ENCODE results near the gene RGS6.

The RGS6 gene

GRCh38 chr14:72270147-72270727 is 338.0 kb downstream of the RGS6 start:
- H3K36me3 ChIP-seq (ENCODE audit: control insufficient read depth in 2 of 2, insufficient read depth in 2 of 2, low read length in 2 of 2): no peaks in the 10 kb centered on the region

GRCh38 chr14:72270749-72271148 is 338.5 kb downstream of the RGS6 start:
- Histone ChIP-seq H3K36me3 (ENCODE audit: control insufficient read depth in 2 of 2, insufficient read depth in 2 of 2, low read length in 2 of 2) (no peaks in the 10 kb centered on the region), H3K9ac (ENCODE audit: low read length in 2 of 2) (no peak overlapping the region), H3K9me3 (ENCODE audit: control insufficient read depth in 2 of 2, low read length in 2 of 2) (no peaks in the 10 kb centered on the region), H3K4me1 (ENCODE audit: control insufficient read depth, insufficient read depth, low read length) (no peaks in the 10 kb centered on the region), H3K27me3 (ENCODE audit: control insufficient read depth in 1 of 2, insufficient read depth in 2 of 2, low read length in 2 of 2) (no peaks in the 10 kb centered on the region), H3K27ac (ENCODE audit: low read length) (no peak overlapping the region), H3K4me3 (ENCODE audit: low read length in 2 of 2) (no peak overlapping the region)

More at GRCh38 chr14:72270147-72270727, 338.0 kb downstream of the RGS6 start:
- H3K27me3 ChIP-seq (ENCODE audit: control insufficient read depth in 1 of 2, insufficient read depth in 2 of 2, low read length in 2 of 2): no peaks in the 10 kb centered on the region
- no peak overlapping the region for H3K27ac ChIP-seq (ENCODE audit: low read length)
- no peaks in the 10 kb centered on the region for H3K4me1 ChIP-seq (ENCODE audit: control insufficient read depth, insufficient read depth, low read length)
- H3K9ac ChIP-seq (ENCODE audit: low read length in 2 of 2): no peak overlapping the region
- no peak overlapping the region for H3K4me3 ChIP-seq (ENCODE audit: low read length in 2 of 2)
- H3K9me3 ChIP-seq (ENCODE audit: control insufficient read depth in 2 of 2, low read length in 2 of 2): no peaks in the 10 kb centered on the region

- H3K27me3 ChIP-seq (ENCODE audit: control insufficient read depth in 1 of 2, insufficient read depth in 2 of 2, low read length in 2 of 2): no peaks in the 10 kb centered on the region
- H3K9me3 ChIP-seq (ENCODE audit: control insufficient read depth in 2 of 2, low read length in 2 of 2): no peaks in the 10 kb centered on the region
- no peaks in the 10 kb centered on the region for H3K4me1 ChIP-seq (ENCODE audit: control insufficient read depth, insufficient read depth, low read length)
- no peak overlapping the region for H3K9ac ChIP-seq (ENCODE audit: low read length in 2 of 2)
- no peak overlapping the region for H3K27ac ChIP-seq (ENCODE audit: low read length)
- no peaks in the 10 kb centered on the region for H3K36me3 ChIP-seq (ENCODE audit: control insufficient read depth in 2 of 2, insufficient read depth in 2 of 2, low read length in 2 of 2)
- no peak overlapping the region for H3K4me3 ChIP-seq (ENCODE audit: low read length in 2 of 2)
These were observed 343.0 kb downstream of the RGS6 start for GRCh38 chr14:72275242-72275641.

GRCh38 chr14:72278316-72278715 is 346.1 kb downstream of the RGS6 start:
- Histone ChIP-seq H3K4me1 (ENCODE audit: control insufficient read depth, insufficient read depth, low read length) (no peaks in the 10 kb centered on the region), H3K9me3 (ENCODE audit: control insufficient read depth in 2 of 2, low read length in 2 of 2) (no peaks in the 10 kb centered on the region), H3K4me3 (ENCODE audit: low read length in 2 of 2) (no peak overlapping the region), H3K27ac (ENCODE audit: low read length) (no peak overlapping the region), H3K27me3 (ENCODE audit: control insufficient read depth in 1 of 2, insufficient read depth in 2 of 2, low read length in 2 of 2) (no peaks in the 10 kb centered on the region), H3K9ac (ENCODE audit: low read length in 2 of 2) (no peak overlapping the region), H3K36me3 (ENCODE audit: control insufficient read depth in 2 of 2, insufficient read depth in 2 of 2, low read length in 2 of 2) (no peaks in the 10 kb centered on the region)

GRCh38 chr14:72284176-72284575 is 351.9 kb downstream of the RGS6 start:
- Histone ChIP-seq H3K9ac (ENCODE audit: low read length in 2 of 2) (no peak overlapping the region), H3K9me3 (ENCODE audit: control insufficient read depth in 2 of 2, low read length in 2 of 2) (no peaks in the 10 kb centered on the region), H3K4me1 (ENCODE audit: control insufficient read depth, insufficient read depth, low read length) (no peaks in the 10 kb centered on the region), H3K36me3 (ENCODE audit: control insufficient read depth in 2 of 2, insufficient read depth in 2 of 2, low read length in 2 of 2) (no peaks in the 10 kb centered on the region), H3K27ac (ENCODE audit: low read length) (no peak overlapping the region), H3K27me3 (ENCODE audit: control insufficient read depth in 1 of 2, insufficient read depth in 2 of 2, low read length in 2 of 2) (no peaks in the 10 kb centered on the region), H3K4me3 (ENCODE audit: low read length in 2 of 2) (no peak overlapping the region)

GRCh38 chr14:72290241-72290640 is 358.0 kb downstream of the RGS6 start:
- Histone ChIP-seq H3K27me3 (ENCODE audit: control insufficient read depth in 1 of 2, insufficient read depth in 2 of 2, low read length in 2 of 2) (no peaks in the 10 kb centered on the region), H3K27ac (ENCODE audit: low read length) (no peak overlapping the region), H3K4me3 (ENCODE audit: low read length in 2 of 2) (no peak overlapping the region), H3K9ac (ENCODE audit: low read length in 2 of 2) (no peak overlapping the region), H3K4me1 (ENCODE audit: control insufficient read depth, insufficient read depth, low read length) (peaks cover 5% of the 10 kb centered on the region), H3K9me3 (ENCODE audit: control insufficient read depth in 2 of 2, low read length in 2 of 2) (no peaks in the 10 kb centered on the region), H3K36me3 (ENCODE audit: control insufficient read depth in 2 of 2, insufficient read depth in 2 of 2, low read length in 2 of 2) (no peaks in the 10 kb centered on the region)

GRCh38 chr14:72291908-72292688 is 359.9 kb downstream of the RGS6 start:
- Histone ChIP-seq H3K9ac (ENCODE audit: low read length in 2 of 2) (peak overlapping the region in 1 of 2 donors; percentile 5), H3K9me3 (ENCODE audit: control insufficient read depth in 2 of 2, low read length in 2 of 2) (no peaks in the 10 kb centered on the region), H3K4me3 (ENCODE audit: low read length in 2 of 2) (peak overlapping the region in 1 of 2 donors; percentile 54), H3K27me3 (ENCODE audit: control insufficient read depth in 1 of 2, insufficient read depth in 2 of 2, low read length in 2 of 2) (no peaks in the 10 kb centered on the region), H3K27ac (ENCODE audit: low read length) (no peak overlapping the region), H3K4me1 (ENCODE audit: control insufficient read depth, insufficient read depth, low read length) (peaks cover 5% of the 10 kb centered on the region), H3K36me3 (ENCODE audit: control insufficient read depth in 2 of 2, insufficient read depth in 2 of 2, low read length in 2 of 2) (no peaks in the 10 kb centered on the region)

GRCh38 chr14:72292689-72293024 is 360.4 kb downstream of the RGS6 start:
- Histone ChIP-seq H3K4me1 (ENCODE audit: control insufficient read depth, insufficient read depth, low read length) (peaks cover 5% of the 10 kb centered on the region), H3K9me3 (ENCODE audit: control insufficient read depth in 2 of 2, low read length in 2 of 2) (no peaks in the 10 kb centered on the region), H3K27ac (ENCODE audit: low read length) (no peak overlapping the region), H3K4me3 (ENCODE audit: low read length in 2 of 2) (no peak overlapping the region), H3K27me3 (ENCODE audit: control insufficient read depth in 1 of 2, insufficient read depth in 2 of 2, low read length in 2 of 2) (no peaks in the 10 kb centered on the region), H3K36me3 (ENCODE audit: control insufficient read depth in 2 of 2, insufficient read depth in 2 of 2, low read length in 2 of 2) (no peaks in the 10 kb centered on the region), H3K9ac (ENCODE audit: low read length in 2 of 2) (no peak overlapping the region)

- H3K9ac ChIP-seq (ENCODE audit: low read length in 2 of 2): no peak overlapping the region
- H3K27ac ChIP-seq (ENCODE audit: low read length): no peak overlapping the region
- no peaks in the 10 kb centered on the region for H3K27me3 ChIP-seq (ENCODE audit: control insufficient read depth in 1 of 2, insufficient read depth in 2 of 2, low read length in 2 of 2)
- H3K36me3 ChIP-seq (ENCODE audit: control insufficient read depth in 2 of 2, insufficient read depth in 2 of 2, low read length in 2 of 2): no peaks in the 10 kb centered on the region
- H3K4me1 ChIP-seq (ENCODE audit: control insufficient read depth, insufficient read depth, low read length): no peaks in the 10 kb centered on the region
- no peak overlapping the region for H3K4me3 ChIP-seq (ENCODE audit: low read length in 2 of 2)
- H3K9me3 ChIP-seq (ENCODE audit: control insufficient read depth in 2 of 2, low read length in 2 of 2): peaks cover 0 to 4% of the 10 kb centered on the region in 2 donors
These were observed 369.1 kb downstream of the RGS6 start for GRCh38 chr14:72301352-72301751.

GRCh38 chr14:72303930-72304329 is 371.7 kb downstream of the RGS6 start:
- peaks cover 0 to 4% of the 10 kb centered on the region in 2 donors for H3K9me3 ChIP-seq (ENCODE audit: control insufficient read depth in 2 of 2, low read length in 2 of 2)
- H3K27me3 ChIP-seq (ENCODE audit: control insufficient read depth in 1 of 2, insufficient read depth in 2 of 2, low read length in 2 of 2): no peaks in the 10 kb centered on the region
- no peak overlapping the region for H3K9ac ChIP-seq (ENCODE audit: low read length in 2 of 2)
- no peaks in the 10 kb centered on the region for H3K36me3 ChIP-seq (ENCODE audit: control insufficient read depth in 2 of 2, insufficient read depth in 2 of 2, low read length in 2 of 2)
- H3K27ac ChIP-seq (ENCODE audit: low read length): no peak overlapping the region
- no peak overlapping the region for H3K4me3 ChIP-seq (ENCODE audit: low read length in 2 of 2)
- H3K4me1 ChIP-seq (ENCODE audit: control insufficient read depth, insufficient read depth, low read length): peaks cover 3% of the 10 kb centered on the region

GRCh38 chr14:72305561-72305960 is 373.3 kb downstream of the RGS6 start:
- Histone ChIP-seq H3K4me1 (ENCODE audit: control insufficient read depth, insufficient read depth, low read length) (peaks cover 10% of the 10 kb centered on the region), H3K9me3 (ENCODE audit: control insufficient read depth in 2 of 2, low read length in 2 of 2) (peaks cover 0 to 4% of the 10 kb centered on the region in 2 donors), H3K4me3 (ENCODE audit: low read length in 2 of 2) (no peak overlapping the region), H3K9ac (ENCODE audit: low read length in 2 of 2) (no peak overlapping the region), H3K27ac (ENCODE audit: low read length) (no peak overlapping the region), H3K27me3 (ENCODE audit: control insufficient read depth in 1 of 2, insufficient read depth in 2 of 2, low read length in 2 of 2) (no peaks in the 10 kb centered on the region), H3K36me3 (ENCODE audit: control insufficient read depth in 2 of 2, insufficient read depth in 2 of 2, low read length in 2 of 2) (no peaks in the 10 kb centered on the region)

Measured in stomach smooth muscle (tissue), 2 donors.